Adrenal gland (tissue), 12 donors: Measurements from ENCODE around the gene EHBP1L1. TPM values are rescaled to one million over a fixed set of nuclear protein-coding genes. Genes with fewer than 3 reads are reported as not detected.

ENCODE experiments used
- DNase-seq, 7 donors: peaks; one replicate each; pipeline ENCODE4 v3.0.0-alpha.2; 2019 to 2020
- H3K27ac ChIP-seq, 5 donors: fragments of 200-600 bp; sonication (generic) in 4 of 5; 1 replicate in 3 of 5; 2 replicates in 2 of 5; pipeline versions ENCODE4 v1.5.1 to v1.8.0; 2016 to 2020; ENCODE audit warnings: mild to moderate bottlenecking in 1 of 5
- H3K27me3 ChIP-seq: fragments of 200-600 bp; 2 replicates; pipeline ENCODE4 v1.8.0; 2021
- H3K36me3 ChIP-seq, 2 donors: fragments of 200-600 bp; replicated peaks in 1 of 2; 1 replicate in 1 of 2; 2 replicates in 1 of 2; pipeline versions ENCODE4 v1.5.1 to v1.8.0; 2018 to 2022
- H3K4me1 ChIP-seq, 2 donors: fragments of 200-600 bp; replicated peaks in 1 of 2; 1 replicate in 1 of 2; 2 replicates in 1 of 2; pipeline versions ENCODE4 v1.5.1 to v1.8.0; 2018 to 2021
- H3K4me3 ChIP-seq, 4 donors: fragments of 200-600 bp; sonication (generic) in 3 of 4; one replicate each; pipeline ENCODE4 v1.5.1; 2016 to 2018
- H3K9me3 ChIP-seq, 3 donors: fragments of 200-600 bp; sonication (generic) in 1 of 3; replicated peaks in 1 of 3; 1 replicate in 2 of 3; 2 replicates in 1 of 3; pipeline versions ENCODE4 v1.5.1 to v1.8.0; 2016 to 2021
- POLR2A ChIP-seq, 2 donors: fragments of 450-650 bp; IDR thresholded peaks; one replicate each; pipeline ENCODE4 v1.6.1; 2017; ENCODE audit warnings: antibody characterized with exemption in 2 of 2, mild to moderate bottlenecking in 2 of 2, moderate library complexity in 1 of 2
- WGBS, 4 donors: extraction: QIAGEN DNeasy Blood & Tissue Kit in 2 of 4; methylation state at CpG; one replicate each; pipeline versions ENCODE4 v1.1.5 to v1.1.7; 2013 to 2017; 5-methylcytosine and 5-hydroxymethylcytosine counted together
- intact Hi-C, 2 donors: fragments of 100-400 bp; cut with DNase I; formaldehyde crosslinking; loops; one replicate each; pipeline versions ENCODE4 v1.14.1 to v1.15.0; 2022 to 2023
- polyA plus RNA-seq, 3 donors: library from polyadenylated mRNA; stranded (reverse); fragments of 200-250 nt in 2 of 3; fragments of 350-450 nt in 1 of 3; fragmentation: Illumina TruSeq in 1 of 3; extraction: RNeasy Lipid Tissue Mini Kit (QIAGEN cat#74804) in 1 of 3; gene quantifications; one replicate each; pipeline ENCODE4 v1.2.3, GENCODE V29; 2013 to 2014
- total RNA-seq, 9 donors: library from RNA; depleted of rRNA in 4 of 9; stranded (reverse); fragments of >200 nt in 4 of 9; fragments of 120-200 nt in 1 of 9; fragmentation: NEBNext Ultra II Directional in 1 of 9; extraction: Animal tissue kit (Norgen Biotek cat#: 25700) in 1 of 9; gene quantifications; one replicate each; pipeline versions ENCODE4 v1.1.0 to v1.2.4, GENCODE V29; 2013 to 2023
- TF ChIP-seq, protein P1 (sequence below), 6 experiments: fragments of 450-650 bp in 4 of 6; fragments of 200-600 bp in 2 of 6; sonication (generic) in 1 of 6; IDR thresholded peaks; 1 replicate in 5 of 6; 2 replicates in 1 of 6; pipeline versions ENCODE4 v1.5.1 to v1.8.0; 2016 to 2021; ENCODE audit warnings: antibody characterized with exemption in 6 of 6, mild to moderate bottlenecking in 2 of 6, moderate library complexity in 1 of 6
- donor health status: healthy with polysubstance abuse.
- donor health status: Bipolar disorder and iron deficiency.
- donor health status: DM: yes; HTN: yes; CAD: no.
- donor health status: DM: no; HTN: no; CAD: no.
- donor health status: DM: no; HTN: no; CAD: no.
- donor health status: DM: yes; HTN: yes; CAD: no.

Gene EHBP1L1
- total and polyA plus RNA-seq, 12 donors, result 8.7 to 68.0 (median 34.5) TPM

GRCh38 chr11:65598258-65598699 is 22.4 kb downstream of the EHBP1L1 start:
- intact Hi-C loops, result no loop called here
- TF ChIP-seq, protein P1, sequence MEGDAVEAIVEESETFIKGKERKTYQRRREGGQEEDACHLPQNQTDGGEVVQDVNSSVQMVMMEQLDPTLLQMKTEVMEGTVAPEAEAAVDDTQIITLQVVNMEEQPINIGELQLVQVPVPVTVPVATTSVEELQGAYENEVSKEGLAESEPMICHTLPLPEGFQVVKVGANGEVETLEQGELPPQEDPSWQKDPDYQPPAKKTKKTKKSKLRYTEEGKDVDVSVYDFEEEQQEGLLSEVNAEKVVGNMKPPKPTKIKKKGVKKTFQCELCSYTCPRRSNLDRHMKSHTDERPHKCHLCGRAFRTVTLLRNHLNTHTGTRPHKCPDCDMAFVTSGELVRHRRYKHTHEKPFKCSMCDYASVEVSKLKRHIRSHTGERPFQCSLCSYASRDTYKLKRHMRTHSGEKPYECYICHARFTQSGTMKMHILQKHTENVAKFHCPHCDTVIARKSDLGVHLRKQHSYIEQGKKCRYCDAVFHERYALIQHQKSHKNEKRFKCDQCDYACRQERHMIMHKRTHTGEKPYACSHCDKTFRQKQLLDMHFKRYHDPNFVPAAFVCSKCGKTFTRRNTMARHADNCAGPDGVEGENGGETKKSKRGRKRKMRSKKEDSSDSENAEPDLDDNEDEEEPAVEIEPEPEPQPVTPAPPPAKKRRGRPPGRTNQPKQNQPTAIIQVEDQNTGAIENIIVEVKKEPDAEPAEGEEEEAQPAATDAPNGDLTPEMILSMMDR (IDR thresholded peaks at IDR 0.05), result no peak
- TF ChIP-seq POLR2A (IDR thresholded peaks at IDR 0.05), result no peak

GRCh38 chr11:65599216-65599954 is 23.5 kb downstream of the EHBP1L1 start:
- no peak overlapping the region for H3K4me3 ChIP-seq
- peaks cover 0 to 37% of the 10 kb centered on the region in 2 donors for H3K36me3 ChIP-seq
- H3K27me3 ChIP-seq, result no peaks in the 10 kb centered on the region
- TF ChIP-seq POLR2A (IDR thresholded peaks at IDR 0.05), result no peak
- TF ChIP-seq, protein P1 (IDR thresholded peaks at IDR 0.05), result no peak
- 84 to 88% (median 87%) methylated on average over 34 to 49 of the region's 49 CpGs for WGBS, 4 donors
- no peak for DNase-seq
- H3K27ac ChIP-seq, result no peak overlapping the region
- intact Hi-C loops, result no loop called here
- H3K9me3 ChIP-seq, result no peaks in the 10 kb centered on the region
- H3K4me1 ChIP-seq, result no peaks in the 10 kb centered on the region

More at GRCh38 chr11:65598258-65598699, 22.4 kb downstream of the EHBP1L1 start:
- peaks cover 0 to 26% of the 10 kb centered on the region in 2 donors for H3K36me3 ChIP-seq
- 86 to 92% (median 89%) methylated on average over 8 to 16 of the region's 16 CpGs for WGBS, 4 donors
- no peaks in the 10 kb centered on the region for H3K4me1 ChIP-seq
- DNase-seq, result no peak
- no peaks in the 10 kb centered on the region for H3K27me3 ChIP-seq
- no peak overlapping the region for H3K27ac ChIP-seq
- H3K4me3 ChIP-seq, result no peak overlapping the region
- no peaks in the 10 kb centered on the region for H3K9me3 ChIP-seq

- no peaks in the 10 kb centered on the region for H3K9me3 ChIP-seq
- H3K4me1 ChIP-seq, result no peaks in the 10 kb centered on the region
- H3K27ac ChIP-seq, result no peak overlapping the region
- WGBS, 4 donors, result 96 to 100% (median 98%) methylated on average over 3 to 6 of the region's 6 CpGs; no CpG with 5 or more reads in 1 of the 4 donors
- H3K4me3 ChIP-seq, result no peak overlapping the region
- DNase-seq, result no peak
- peaks cover 0 to 42% of the 10 kb centered on the region in 2 donors for H3K36me3 ChIP-seq
- H3K27me3 ChIP-seq, result no peaks in the 10 kb centered on the region
- no peak for TF ChIP-seq POLR2A (IDR thresholded peaks at IDR 0.05)
- TF ChIP-seq, protein P1 (IDR thresholded peaks at IDR 0.05), result no peak
- intact Hi-C loops, result no loop called here
Measured at GRCh38 chr11:65599955-65600246, 24.0 kb downstream of the EHBP1L1 start.

GRCh38 chr11:65604258-65604657 is 28.4 kb downstream of the EHBP1L1 start:
- H3K9me3 ChIP-seq, result no peaks in the 10 kb centered on the region
- peaks cover 0 to 59% of the 10 kb centered on the region in 2 donors for H3K36me3 ChIP-seq
- no peak overlapping the region for H3K4me3 ChIP-seq
- intact Hi-C loops, result no loop called here
- no peaks in the 10 kb centered on the region for H3K27me3 ChIP-seq
- 97 to 100% (median 100%) methylated on average over 1 of the region's 1 CpG; no CpG with 5 or more reads in 1 of the 4 donors for WGBS, 4 donors
- H3K27ac ChIP-seq, result no peak overlapping the region
- DNase-seq, result no peak
- TF ChIP-seq POLR2A (IDR thresholded peaks at IDR 0.05), result no peak
- TF ChIP-seq, protein P1 (IDR thresholded peaks at IDR 0.05), result no peak
- peaks cover 11 to 17% of the 10 kb centered on the region in 2 donors for H3K4me1 ChIP-seq
